Uterus (tissue), 4 donors: ENCODE results near the gene PYY. TPM values are rescaled to one million over a fixed set of nuclear protein-coding genes. Genes with fewer than 3 reads are reported as not detected.

Source experiments
- DNase-seq, 2 donors: peaks; one replicate each; pipeline ENCODE4 v3.0.0-alpha.2; 2019 to 2020
- H3K27ac ChIP-seq, 2 donors: fragments of 200-600 bp; sonication (generic); 1 replicate in 1 of 2; 2 replicates in 1 of 2; pipeline ENCODE4 v1.5.1; 2016 to 2018
- H3K27me3 ChIP-seq, 2 donors: fragments of 200-600 bp; sonication (generic); one replicate each; pipeline ENCODE4 v1.5.1; 2018 to 2019; ENCODE audit warnings: control low read depth in 1 of 2
- H3K36me3 ChIP-seq, 2 donors: fragments of 200-600 bp; sonication (generic); one replicate each; pipeline ENCODE4 v1.5.1; 2019; ENCODE audit warnings: control low read depth in 1 of 2
- H3K4me1 ChIP-seq, 2 donors: fragments of 200-600 bp; sonication (generic); one replicate each; pipeline ENCODE4 v1.5.1; 2018 to 2019; ENCODE audit warnings: control low read depth in 1 of 2
- H3K4me3 ChIP-seq, 2 donors: fragments of 200-600 bp; sonication (generic); 1 replicate in 1 of 2; 2 replicates in 1 of 2; pipeline ENCODE4 v1.5.1; 2018 to 2019; ENCODE audit warnings: mild to moderate bottlenecking in 1 of 2
- H3K9me3 ChIP-seq, 2 donors: fragments of 200-600 bp; sonication (generic); one replicate each; pipeline ENCODE4 v1.5.1; 2019; ENCODE audit warnings: control low read depth in 1 of 2
- POLR2A ChIP-seq, 2 donors: fragments of 450-650 bp; IDR thresholded peaks; one replicate each; pipeline ENCODE4 v1.6.1; 2016; ENCODE audit warnings: antibody characterized with exemption in 2 of 2, mild to moderate bottlenecking in 1 of 2, moderate library complexity in 1 of 2
- intact Hi-C: fragments of 100-400 bp; cut with DNase I; formaldehyde crosslinking; loops from one replicate; pipeline ENCODE4 v1.15.1; 2023; ENCODE audit warnings: low total_unique reads
- total RNA-seq, 4 donors: library from RNA; depleted of rRNA in 3 of 4; stranded (reverse); fragments of >200 nt in 3 of 4; gene quantifications; one replicate each; pipeline versions ENCODE4 v1.1.0 to v1.2.4, GENCODE V29; 2014 to 2023
- TF ChIP-seq, protein P1 (sequence below), 4 experiments: fragments of 200-600 bp in 2 of 4; fragments of 450-650 bp in 2 of 4; sonication (generic) in 2 of 4; IDR thresholded peaks; one replicate each; pipeline ENCODE4 v1.5.1; 2016 to 2019; ENCODE audit warnings: antibody characterized with exemption in 4 of 4, mild to moderate bottlenecking in 2 of 4, moderate library complexity in 1 of 4
- donor health status: DM: yes; HTN: yes; CAD: no.

The PYY gene
- total RNA-seq, 4 donors from 2014 or later: not detected

- intact Hi-C loops: no loop called here
- H3K4me1 ChIP-seq: peaks cover 0 to 4% of the 10 kb centered on the region in 2 donors
Observed at GRCh38 chr17:43992641-43993040, 38.9 kb upstream of the PYY start.

GRCh38 chr17:43988301-43988700 is 34.6 kb upstream of the PYY start:
- peaks cover 4 to 20% of the 10 kb centered on the region in 2 donors for H3K27me3 ChIP-seq
- no peak overlapping the region for H3K27ac ChIP-seq
- H3K4me1 ChIP-seq: peaks cover 0 to 8% of the 10 kb centered on the region in 2 donors
- intact Hi-C loops: no loop called here
- no peak for TF ChIP-seq POLR2A (IDR thresholded peaks at IDR 0.05)
- TF ChIP-seq, protein P1, sequence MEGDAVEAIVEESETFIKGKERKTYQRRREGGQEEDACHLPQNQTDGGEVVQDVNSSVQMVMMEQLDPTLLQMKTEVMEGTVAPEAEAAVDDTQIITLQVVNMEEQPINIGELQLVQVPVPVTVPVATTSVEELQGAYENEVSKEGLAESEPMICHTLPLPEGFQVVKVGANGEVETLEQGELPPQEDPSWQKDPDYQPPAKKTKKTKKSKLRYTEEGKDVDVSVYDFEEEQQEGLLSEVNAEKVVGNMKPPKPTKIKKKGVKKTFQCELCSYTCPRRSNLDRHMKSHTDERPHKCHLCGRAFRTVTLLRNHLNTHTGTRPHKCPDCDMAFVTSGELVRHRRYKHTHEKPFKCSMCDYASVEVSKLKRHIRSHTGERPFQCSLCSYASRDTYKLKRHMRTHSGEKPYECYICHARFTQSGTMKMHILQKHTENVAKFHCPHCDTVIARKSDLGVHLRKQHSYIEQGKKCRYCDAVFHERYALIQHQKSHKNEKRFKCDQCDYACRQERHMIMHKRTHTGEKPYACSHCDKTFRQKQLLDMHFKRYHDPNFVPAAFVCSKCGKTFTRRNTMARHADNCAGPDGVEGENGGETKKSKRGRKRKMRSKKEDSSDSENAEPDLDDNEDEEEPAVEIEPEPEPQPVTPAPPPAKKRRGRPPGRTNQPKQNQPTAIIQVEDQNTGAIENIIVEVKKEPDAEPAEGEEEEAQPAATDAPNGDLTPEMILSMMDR (IDR thresholded peaks at IDR 0.05): no peak
- no peak overlapping the region for H3K4me3 ChIP-seq
- DNase-seq: no peak
- H3K36me3 ChIP-seq: no peaks in the 10 kb centered on the region
- no peaks in the 10 kb centered on the region for H3K9me3 ChIP-seq

More at GRCh38 chr17:43992641-43993040, 38.9 kb upstream of the PYY start:
- Histone ChIP-seq H3K27ac (no peak overlapping the region), H3K36me3 (no peaks in the 10 kb centered on the region), H3K27me3 (peaks cover 0 to 5% of the 10 kb centered on the region in 2 donors), H3K4me3 (no peak overlapping the region), H3K9me3 (no peaks in the 10 kb centered on the region)
- TF ChIP-seq, protein P1 (IDR thresholded peaks at IDR 0.05): no peak
- no peak for TF ChIP-seq POLR2A (IDR thresholded peaks at IDR 0.05)
- DNase-seq: no peak

- Histone ChIP-seq H3K9me3 (no peaks in the 10 kb centered on the region), H3K36me3 (no peaks in the 10 kb centered on the region), H3K27me3 (peaks cover 5 to 30% of the 10 kb centered on the region in 2 donors), H3K4me1 (peaks cover 0 to 8% of the 10 kb centered on the region in 2 donors), H3K27ac (no peak overlapping the region), H3K4me3 (no peak overlapping the region)
- no peak for DNase-seq
- TF ChIP-seq POLR2A (IDR thresholded peaks at IDR 0.05): no peak
- TF ChIP-seq, protein P1 (IDR thresholded peaks at IDR 0.05): no peak
- intact Hi-C loops: no loop called here
Observed at GRCh38 chr17:43987131-43988021, 33.6 kb upstream of the PYY start.

DNA sequence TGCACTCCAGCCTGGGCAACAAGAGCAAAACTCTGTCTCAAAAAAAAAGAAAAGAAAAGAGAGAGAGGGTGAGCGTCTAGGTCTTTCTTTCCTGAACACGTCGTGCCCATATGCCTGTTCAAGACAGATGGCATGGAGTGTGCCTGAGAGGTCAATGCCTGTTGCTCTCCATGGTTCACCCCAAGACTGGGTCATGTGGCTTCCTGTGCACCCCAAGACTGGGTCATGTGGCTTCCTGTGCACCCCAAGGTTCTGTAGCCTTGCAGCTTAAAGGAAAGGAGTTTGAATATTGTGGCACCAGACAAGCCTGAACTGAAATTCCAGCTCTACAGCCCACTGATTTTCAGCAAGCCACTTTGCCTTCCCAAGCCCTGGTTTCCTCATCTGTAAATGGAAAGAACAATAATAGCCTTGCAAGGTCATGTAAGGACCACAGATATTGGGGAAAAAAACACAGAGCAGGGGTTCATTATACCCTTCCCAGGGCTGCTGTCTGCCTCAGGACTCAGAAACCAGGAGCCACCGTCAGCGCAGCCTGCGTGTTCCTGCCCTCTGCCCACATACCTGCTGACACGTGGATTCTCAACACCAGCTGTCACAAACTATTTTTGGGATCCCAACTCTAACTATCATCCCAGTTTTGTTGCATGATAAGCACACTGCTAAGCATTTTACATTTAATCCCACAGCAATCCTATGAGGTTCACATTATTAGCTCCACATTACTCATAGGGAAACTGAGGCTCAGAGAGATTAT is 32.7 kb upstream of the PYY start:
- Histone ChIP-seq H3K9me3 (no peaks in the 10 kb centered on the region), H3K27me3 (peaks cover 5 to 33% of the 10 kb centered on the region in 2 donors), H3K36me3 (no peaks in the 10 kb centered on the region), H3K4me1 (peaks cover 0 to 8% of the 10 kb centered on the region in 2 donors), H3K4me3 (no peak overlapping the region), H3K27ac (no peak overlapping the region)
- no peak for TF ChIP-seq POLR2A (IDR thresholded peaks at IDR 0.05)
- TF ChIP-seq, protein P1 (IDR thresholded peaks at IDR 0.05): no peak
- intact Hi-C loops: no loop called here
- no peak for DNase-seq

DNA sequence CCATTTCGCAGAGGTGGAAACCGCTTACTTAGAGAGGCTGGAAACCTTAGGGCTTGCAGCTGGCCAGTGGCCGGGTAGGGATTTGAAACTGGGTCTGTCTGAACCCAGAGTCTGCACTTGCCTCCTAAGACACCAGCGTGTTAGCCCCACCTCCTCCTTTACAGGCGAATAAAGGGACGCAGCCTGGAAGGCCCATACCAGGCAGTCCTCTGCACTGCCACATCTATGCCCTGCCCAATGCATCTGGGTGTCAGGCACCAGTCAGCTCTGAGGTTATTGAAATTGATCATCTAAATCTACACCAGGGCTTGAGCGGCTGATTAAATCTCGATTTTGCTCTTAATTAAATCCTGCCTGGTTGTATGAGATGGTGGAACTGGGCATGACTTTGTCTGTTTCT is 30.8 kb upstream of the PYY start:
- no peaks in the 10 kb centered on the region for H3K9me3 ChIP-seq
- no peak for DNase-seq
- TF ChIP-seq POLR2A (IDR thresholded peaks at IDR 0.05): no peak
- TF ChIP-seq, protein P1 (IDR thresholded peaks at IDR 0.05): no peak
- no peaks in the 10 kb centered on the region for H3K36me3 ChIP-seq
- intact Hi-C loops: no loop called here
- peaks cover 5 to 33% of the 10 kb centered on the region in 2 donors for H3K27me3 ChIP-seq
- H3K27ac ChIP-seq: no peak overlapping the region
- H3K4me1 ChIP-seq: peaks cover 0 to 8% of the 10 kb centered on the region in 2 donors
- H3K4me3 ChIP-seq: no peak overlapping the region
